ENCODE measurements around the gene MTMR2.

DNA sequence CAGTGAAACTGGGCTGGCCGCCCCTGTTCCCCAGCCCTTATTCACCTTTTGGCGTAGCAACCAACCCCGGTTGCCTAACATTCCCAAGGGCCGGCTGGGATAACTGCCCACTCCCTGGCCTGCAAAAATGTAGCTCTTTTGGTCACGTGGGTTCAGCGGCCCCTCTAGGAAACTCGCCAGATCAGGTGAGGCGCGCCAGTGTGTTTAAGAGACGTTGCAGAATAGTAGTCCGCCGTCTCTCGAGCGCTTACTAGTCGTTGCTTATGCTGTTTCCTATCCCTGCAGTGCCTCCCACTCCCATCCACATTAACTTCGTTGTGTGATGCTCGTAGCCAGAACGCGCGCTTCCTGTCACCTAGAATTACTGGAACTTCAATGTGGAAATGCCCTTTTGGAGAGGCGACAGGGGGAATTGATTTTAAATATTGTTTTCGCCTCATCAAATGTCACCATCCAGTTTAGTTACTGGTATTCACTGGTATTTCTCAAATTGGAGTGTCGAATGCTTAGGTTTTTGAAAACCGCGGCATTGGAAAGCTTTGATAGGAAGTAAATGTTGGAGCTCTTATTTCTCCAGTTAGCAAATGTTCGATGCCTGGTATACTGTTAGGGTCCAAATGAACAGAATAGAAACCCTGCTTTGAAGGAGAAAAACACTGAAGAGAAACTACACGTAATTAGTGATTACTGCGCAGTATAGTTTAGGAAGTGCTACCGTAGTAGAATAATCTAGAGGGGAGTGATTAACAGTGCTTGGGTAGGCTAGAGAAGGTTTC, 132.8 kb downstream of the MTMR2 start:
- TF ChIP-seq, protein P1, sequence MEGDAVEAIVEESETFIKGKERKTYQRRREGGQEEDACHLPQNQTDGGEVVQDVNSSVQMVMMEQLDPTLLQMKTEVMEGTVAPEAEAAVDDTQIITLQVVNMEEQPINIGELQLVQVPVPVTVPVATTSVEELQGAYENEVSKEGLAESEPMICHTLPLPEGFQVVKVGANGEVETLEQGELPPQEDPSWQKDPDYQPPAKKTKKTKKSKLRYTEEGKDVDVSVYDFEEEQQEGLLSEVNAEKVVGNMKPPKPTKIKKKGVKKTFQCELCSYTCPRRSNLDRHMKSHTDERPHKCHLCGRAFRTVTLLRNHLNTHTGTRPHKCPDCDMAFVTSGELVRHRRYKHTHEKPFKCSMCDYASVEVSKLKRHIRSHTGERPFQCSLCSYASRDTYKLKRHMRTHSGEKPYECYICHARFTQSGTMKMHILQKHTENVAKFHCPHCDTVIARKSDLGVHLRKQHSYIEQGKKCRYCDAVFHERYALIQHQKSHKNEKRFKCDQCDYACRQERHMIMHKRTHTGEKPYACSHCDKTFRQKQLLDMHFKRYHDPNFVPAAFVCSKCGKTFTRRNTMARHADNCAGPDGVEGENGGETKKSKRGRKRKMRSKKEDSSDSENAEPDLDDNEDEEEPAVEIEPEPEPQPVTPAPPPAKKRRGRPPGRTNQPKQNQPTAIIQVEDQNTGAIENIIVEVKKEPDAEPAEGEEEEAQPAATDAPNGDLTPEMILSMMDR (IDR thresholded peaks at IDR 0.05) = no peak
- TF ChIP-seq RCOR1 (IDR thresholded peaks at IDR 0.05; ENCODE audit: low read depth, low read length) (no peak), POLR2A (IDR thresholded peaks at IDR 0.05; ENCODE audit: low read length) (no peak), NFE2L2 (conservative IDR thresholded peaks at IDR 0.05; ENCODE audit: low read length) (no peak), HOXB5 (CRISPR knock-in tag; IDR thresholded peaks at IDR 0.05) (no peak), MAFK (IDR thresholded peaks at IDR 0.05; ENCODE audit: partially characterized antibody) (no peak)
- TF ChIP-seq, protein P2, sequence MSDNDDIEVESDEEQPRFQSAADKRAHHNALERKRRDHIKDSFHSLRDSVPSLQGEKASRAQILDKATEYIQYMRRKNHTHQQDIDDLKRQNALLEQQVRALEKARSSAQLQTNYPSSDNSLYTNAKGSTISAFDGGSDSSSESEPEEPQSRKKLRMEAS (IDR thresholded peaks at IDR 0.05) = peak; percentile 31; the same call in 1 of the 2 replicates
- TF ChIP-seq, protein P3, sequence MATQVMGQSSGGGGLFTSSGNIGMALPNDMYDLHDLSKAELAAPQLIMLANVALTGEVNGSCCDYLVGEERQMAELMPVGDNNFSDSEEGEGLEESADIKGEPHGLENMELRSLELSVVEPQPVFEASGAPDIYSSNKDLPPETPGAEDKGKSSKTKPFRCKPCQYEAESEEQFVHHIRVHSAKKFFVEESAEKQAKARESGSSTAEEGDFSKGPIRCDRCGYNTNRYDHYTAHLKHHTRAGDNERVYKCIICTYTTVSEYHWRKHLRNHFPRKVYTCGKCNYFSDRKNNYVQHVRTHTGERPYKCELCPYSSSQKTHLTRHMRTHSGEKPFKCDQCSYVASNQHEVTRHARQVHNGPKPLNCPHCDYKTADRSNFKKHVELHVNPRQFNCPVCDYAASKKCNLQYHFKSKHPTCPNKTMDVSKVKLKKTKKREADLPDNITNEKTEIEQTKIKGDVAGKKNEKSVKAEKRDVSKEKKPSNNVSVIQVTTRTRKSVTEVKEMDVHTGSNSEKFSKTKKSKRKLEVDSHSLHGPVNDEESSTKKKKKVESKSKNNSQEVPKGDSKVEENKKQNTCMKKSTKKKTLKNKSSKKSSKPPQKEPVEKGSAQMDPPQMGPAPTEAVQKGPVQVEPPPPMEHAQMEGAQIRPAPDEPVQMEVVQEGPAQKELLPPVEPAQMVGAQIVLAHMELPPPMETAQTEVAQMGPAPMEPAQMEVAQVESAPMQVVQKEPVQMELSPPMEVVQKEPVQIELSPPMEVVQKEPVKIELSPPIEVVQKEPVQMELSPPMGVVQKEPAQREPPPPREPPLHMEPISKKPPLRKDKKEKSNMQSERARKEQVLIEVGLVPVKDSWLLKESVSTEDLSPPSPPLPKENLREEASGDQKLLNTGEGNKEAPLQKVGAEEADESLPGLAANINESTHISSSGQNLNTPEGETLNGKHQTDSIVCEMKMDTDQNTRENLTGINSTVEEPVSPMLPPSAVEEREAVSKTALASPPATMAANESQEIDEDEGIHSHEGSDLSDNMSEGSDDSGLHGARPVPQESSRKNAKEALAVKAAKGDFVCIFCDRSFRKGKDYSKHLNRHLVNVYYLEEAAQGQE (IDR thresholded peaks at IDR 0.05) = no peak
- TF ChIP-seq, protein P4, sequence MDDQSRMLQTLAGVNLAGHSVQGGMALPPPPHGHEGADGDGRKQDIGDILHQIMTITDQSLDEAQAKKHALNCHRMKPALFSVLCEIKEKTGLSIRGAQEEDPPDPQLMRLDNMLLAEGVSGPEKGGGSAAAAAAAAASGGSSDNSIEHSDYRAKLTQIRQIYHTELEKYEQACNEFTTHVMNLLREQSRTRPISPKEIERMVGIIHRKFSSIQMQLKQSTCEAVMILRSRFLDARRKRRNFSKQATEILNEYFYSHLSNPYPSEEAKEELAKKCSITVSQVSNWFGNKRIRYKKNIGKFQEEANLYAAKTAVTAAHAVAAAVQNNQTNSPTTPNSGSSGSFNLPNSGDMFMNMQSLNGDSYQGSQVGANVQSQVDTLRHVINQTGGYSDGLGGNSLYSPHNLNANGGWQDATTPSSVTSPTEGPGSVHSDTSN (IDR thresholded peaks at IDR 0.05) = no peak
